Measurements from ENCODE around the gene ZFYVE27.

DNA sequence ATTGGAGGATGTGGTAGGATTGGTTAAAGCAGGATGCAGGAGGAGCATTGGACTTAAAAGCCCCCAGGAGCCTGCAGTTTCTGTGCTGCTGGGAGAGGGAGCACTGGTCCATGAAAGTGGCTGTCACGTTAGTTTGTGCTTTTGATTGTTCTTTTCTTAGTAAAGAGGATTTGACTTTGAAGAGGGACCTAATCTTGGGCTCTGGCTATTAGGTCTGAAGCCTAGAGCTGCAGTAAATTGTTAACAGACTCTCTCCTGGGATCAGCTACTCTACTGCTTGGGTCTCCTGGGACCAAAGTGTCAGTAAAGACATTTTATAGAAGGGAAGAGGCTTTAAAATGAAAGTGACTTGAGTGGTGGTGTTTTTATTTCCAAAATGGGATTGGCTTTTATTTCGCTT is 3.7 kb downstream of the ZFYVE27 start:
- no peak for TF ChIP-seq POLR2A (IDR thresholded peaks at IDR 0.05)
- TF ChIP-seq, protein P1, sequence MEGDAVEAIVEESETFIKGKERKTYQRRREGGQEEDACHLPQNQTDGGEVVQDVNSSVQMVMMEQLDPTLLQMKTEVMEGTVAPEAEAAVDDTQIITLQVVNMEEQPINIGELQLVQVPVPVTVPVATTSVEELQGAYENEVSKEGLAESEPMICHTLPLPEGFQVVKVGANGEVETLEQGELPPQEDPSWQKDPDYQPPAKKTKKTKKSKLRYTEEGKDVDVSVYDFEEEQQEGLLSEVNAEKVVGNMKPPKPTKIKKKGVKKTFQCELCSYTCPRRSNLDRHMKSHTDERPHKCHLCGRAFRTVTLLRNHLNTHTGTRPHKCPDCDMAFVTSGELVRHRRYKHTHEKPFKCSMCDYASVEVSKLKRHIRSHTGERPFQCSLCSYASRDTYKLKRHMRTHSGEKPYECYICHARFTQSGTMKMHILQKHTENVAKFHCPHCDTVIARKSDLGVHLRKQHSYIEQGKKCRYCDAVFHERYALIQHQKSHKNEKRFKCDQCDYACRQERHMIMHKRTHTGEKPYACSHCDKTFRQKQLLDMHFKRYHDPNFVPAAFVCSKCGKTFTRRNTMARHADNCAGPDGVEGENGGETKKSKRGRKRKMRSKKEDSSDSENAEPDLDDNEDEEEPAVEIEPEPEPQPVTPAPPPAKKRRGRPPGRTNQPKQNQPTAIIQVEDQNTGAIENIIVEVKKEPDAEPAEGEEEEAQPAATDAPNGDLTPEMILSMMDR (IDR thresholded peaks at IDR 0.05), result no peak
- TF ChIP-seq EP300 (IDR thresholded peaks at IDR 0.05), result no peak

Measured in ovary (tissue), 3 donors.